Fibroblast of mammary gland (primary cell): Measurements from ENCODE around the gene MTARC1.

Experiments
- DNase-seq: peaks from one replicate; pipeline ENCODE4 v3.0.0-alpha.2; 2010; ENCODE audit warnings: low read depth
- H3K4me3 ChIP-seq: 2 replicates; pipeline ENCODE4 v1.5.1; 2011; ENCODE audit warnings: low read depth, mild to moderate bottlenecking, low read length, moderate library complexity; ENCODE audit not compliant: control insufficient read depth
- TF ChIP-seq, protein P1 (sequence below): conservative IDR thresholded peaks from 2 replicates; pipeline ENCODE4 v1.5.1; 2011; ENCODE audit warnings: low read depth, low read length, inconsistent platforms; ENCODE audit not compliant: control insufficient read depth, insufficient read depth

MTARC1 gene

DNA sequence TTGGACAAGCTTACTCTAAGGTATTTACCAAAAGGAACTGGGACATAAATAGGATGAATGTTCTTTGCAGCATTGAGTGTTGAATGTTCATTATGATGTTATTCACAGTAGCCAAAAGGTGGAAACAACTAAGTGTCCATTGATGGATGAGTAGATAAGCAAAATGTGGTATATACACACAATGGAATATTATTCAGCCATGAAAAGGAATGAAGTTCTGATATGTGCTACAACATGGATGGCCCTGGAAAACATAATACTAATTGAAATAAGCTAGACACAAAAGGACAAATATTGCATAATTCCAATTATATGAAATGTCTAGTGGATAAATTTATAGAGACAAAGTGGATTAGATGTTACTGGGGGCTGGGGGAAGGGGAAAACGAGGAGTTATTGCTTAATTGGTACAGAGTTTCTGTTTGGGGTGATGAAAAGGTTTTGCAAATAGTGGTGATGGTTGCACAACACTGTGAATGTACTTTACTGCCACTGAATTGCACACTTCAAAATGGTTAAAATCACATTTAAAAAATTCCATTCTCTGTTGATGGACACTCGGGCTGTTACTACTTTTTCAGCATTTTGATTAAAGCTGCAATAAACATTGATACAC, 2.9 kb downstream of the MTARC1 start:
- TF ChIP-seq, protein P1, sequence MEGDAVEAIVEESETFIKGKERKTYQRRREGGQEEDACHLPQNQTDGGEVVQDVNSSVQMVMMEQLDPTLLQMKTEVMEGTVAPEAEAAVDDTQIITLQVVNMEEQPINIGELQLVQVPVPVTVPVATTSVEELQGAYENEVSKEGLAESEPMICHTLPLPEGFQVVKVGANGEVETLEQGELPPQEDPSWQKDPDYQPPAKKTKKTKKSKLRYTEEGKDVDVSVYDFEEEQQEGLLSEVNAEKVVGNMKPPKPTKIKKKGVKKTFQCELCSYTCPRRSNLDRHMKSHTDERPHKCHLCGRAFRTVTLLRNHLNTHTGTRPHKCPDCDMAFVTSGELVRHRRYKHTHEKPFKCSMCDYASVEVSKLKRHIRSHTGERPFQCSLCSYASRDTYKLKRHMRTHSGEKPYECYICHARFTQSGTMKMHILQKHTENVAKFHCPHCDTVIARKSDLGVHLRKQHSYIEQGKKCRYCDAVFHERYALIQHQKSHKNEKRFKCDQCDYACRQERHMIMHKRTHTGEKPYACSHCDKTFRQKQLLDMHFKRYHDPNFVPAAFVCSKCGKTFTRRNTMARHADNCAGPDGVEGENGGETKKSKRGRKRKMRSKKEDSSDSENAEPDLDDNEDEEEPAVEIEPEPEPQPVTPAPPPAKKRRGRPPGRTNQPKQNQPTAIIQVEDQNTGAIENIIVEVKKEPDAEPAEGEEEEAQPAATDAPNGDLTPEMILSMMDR, result no peak
- peak; percentile 35 for DNase-seq
- H3K4me3 ChIP-seq, result no peak overlapping the region

DNA sequence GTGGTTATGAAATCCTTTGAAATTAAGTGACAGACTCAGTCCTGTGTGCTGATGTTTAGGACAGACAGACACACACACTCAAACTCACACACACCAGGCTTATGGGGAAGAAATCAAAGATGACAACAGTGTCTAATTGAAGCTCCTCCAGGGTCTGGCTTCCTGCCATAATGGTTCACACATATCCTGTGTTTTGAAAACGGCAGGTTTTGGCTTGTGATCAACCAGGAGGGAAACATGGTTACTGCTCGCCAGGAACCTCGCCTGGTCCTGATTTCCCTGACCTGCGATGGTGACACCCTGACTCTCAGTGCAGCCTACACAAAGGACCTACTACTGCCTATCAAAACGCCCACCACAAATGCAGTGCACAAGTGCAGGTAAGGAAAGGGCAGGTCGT, 4.6 kb downstream of the MTARC1 start:
- no peak overlapping the region for H3K4me3 ChIP-seq
- no peak for DNase-seq
- TF ChIP-seq, protein P1, result no peak

DNA sequence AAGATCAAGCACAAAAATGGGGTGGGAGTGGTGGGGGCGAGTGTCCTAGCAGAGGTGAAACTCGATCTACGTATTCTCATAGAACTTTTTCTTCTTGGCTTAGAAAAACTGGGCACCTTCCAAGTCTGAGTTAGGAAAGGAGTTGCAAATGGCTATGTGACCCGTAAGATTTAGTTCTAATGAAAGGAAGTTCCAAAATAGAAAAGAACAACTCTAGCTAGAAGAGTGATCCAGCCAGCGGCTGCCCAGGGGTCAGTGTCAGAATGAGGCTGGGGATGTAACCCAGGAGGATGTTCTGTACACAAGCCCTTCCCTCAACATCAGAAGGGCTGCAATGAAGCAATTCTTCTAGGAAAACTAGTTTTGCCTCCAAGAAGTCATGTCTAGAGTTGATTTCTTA, 5.2 kb downstream of the MTARC1 start:
- H3K4me3 ChIP-seq, result no peak overlapping the region
- no peak for DNase-seq
- TF ChIP-seq, protein P1, result no peak

DNA sequence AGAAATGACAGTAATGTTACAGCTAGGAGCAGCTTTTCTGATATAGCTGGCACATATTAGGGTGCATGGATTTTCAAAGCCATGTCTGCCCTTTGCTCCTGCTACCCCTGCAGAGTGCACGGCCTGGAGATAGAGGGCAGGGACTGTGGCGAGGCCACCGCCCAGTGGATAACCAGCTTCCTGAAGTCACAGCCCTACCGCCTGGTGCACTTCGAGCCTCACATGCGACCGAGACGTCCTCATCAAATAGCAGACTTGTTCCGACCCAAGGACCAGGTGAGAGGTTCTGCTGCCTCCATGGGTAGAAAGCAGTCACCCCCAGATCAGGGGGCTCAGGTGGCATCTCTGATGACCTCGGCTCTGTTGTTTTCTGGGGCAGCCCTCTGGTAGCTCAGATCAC, 9.8 kb downstream of the MTARC1 start:
- no peak for DNase-seq
- TF ChIP-seq, protein P1, result no peak
- H3K4me3 ChIP-seq, result no peak overlapping the region

DNA sequence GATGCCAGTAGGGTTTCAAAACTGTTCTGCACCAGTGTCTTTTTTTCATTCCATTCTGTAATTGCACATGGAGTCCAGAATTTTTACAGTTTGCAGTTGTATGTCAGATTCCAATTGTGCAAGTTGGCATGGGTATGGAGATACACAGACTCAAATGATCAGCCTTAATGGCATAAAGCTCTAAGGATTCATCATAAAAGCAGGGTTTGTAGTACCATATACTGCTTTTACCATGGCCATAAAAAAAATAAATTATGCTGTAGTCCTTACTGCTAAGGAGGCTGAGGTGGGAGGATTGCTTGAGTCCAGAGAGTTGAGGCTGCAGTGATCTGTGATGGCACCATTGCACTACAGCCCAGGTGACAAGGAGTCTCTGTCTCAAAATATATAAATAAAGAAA, 10.3 kb downstream of the MTARC1 start:
- no peak for DNase-seq
- TF ChIP-seq, protein P1, result no peak
- no peak overlapping the region for H3K4me3 ChIP-seq

DNA sequence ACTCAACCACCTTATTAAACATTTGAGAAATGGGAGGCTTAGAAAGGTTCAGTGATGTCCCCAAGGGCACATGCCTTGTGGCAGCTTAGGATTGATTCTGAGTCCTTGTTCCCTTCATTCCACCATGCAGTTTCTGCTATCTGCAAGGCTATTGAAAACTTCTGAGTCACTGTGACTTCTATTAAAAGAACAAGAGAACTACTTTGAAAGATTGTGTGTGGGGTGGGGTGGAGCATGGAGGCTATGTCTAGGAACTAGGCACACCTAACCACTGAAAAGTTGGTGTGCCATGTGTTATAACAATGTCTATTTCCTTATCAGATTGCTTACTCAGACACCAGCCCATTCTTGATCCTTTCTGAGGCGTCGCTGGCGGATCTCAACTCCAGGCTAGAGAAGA, 10.8 kb downstream of the MTARC1 start:
- no peak for DNase-seq
- no peak overlapping the region for H3K4me3 ChIP-seq
- TF ChIP-seq, protein P1, result no peak

DNA sequence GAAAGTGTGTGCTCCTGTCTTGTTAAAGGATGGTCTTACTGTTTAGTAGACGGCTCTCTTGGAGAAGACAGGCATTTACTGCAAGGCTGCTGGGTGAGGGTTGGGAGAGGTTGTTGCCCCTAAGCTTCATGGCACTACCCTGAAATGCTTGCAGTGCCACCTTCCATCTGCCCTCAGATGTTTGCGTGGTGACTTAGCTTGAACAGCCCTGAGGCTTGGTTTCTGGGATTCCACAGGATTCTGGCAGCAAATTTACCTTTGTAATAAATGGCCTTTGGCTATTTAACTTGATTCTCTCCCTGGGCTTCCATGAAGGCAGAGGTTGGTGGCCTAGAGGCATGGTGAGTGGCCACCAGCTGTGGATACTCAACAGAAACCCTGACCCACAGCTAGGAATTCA, 11.6 kb downstream of the MTARC1 start:
- H3K4me3 ChIP-seq, result no peak overlapping the region
- TF ChIP-seq, protein P1, result no peak
- DNase-seq, result no peak
